H9 (cell line): ENCODE results near the gene TMEM198. TPM values are rescaled to one million over a fixed set of nuclear protein-coding genes. Genes with fewer than 3 reads are reported as not detected.

ENCODE experiments used
- DNase-seq: peaks from one replicate; pipeline ENCODE4 v3.0.0-alpha.2; 2017
- H2AFZ ChIP-seq: one replicate; pipeline ENCODE4 v1.6.1; 2013; ENCODE audit warnings: mild to moderate bottlenecking, low read length, control low read depth, moderate library complexity
- H2AK5ac ChIP-seq: 2 replicates; pipeline ENCODE4 v1.6.1; 2013; ENCODE audit warnings: low read length, control low read depth, mixed read lengths; ENCODE audit not compliant: insufficient read length
- H2BK120ac ChIP-seq: one replicate; pipeline ENCODE4 v1.6.1; 2013; ENCODE audit warnings: low read depth, mild to moderate bottlenecking, low read length, control low read depth, inconsistent platforms; ENCODE audit not compliant: poor library complexity, severe bottlenecking
- H2BK12ac ChIP-seq: 2 replicates; pipeline ENCODE4 v1.6.1; 2013; ENCODE audit warnings: low read length, control low read depth, mixed read lengths, low read depth; ENCODE audit not compliant: insufficient read length
- H2BK15ac ChIP-seq: 2 replicates; pipeline ENCODE4 v1.6.1; 2013; ENCODE audit warnings: low read depth, low read length, control low read depth
- H2BK20ac ChIP-seq: one replicate; pipeline ENCODE4 v1.6.1; 2013; ENCODE audit warnings: low read depth, mild to moderate bottlenecking, low read length, control low read depth, inconsistent platforms; ENCODE audit not compliant: poor library complexity, severe bottlenecking
- H2BK5ac ChIP-seq: 2 replicates; pipeline ENCODE4 v1.6.1; 2013; ENCODE audit warnings: low read length, control low read depth, mixed read lengths; ENCODE audit not compliant: insufficient read length
- H3K14ac ChIP-seq: 2 replicates; pipeline ENCODE4 v1.6.1; 2013; ENCODE audit warnings: low read length, control low read depth; ENCODE audit not compliant: insufficient read depth
- H3K18ac ChIP-seq: 2 replicates; pipeline ENCODE4 v1.6.1; 2013; ENCODE audit warnings: low read depth, mild to moderate bottlenecking, mixed read lengths, low read length, control low read depth; ENCODE audit not compliant: insufficient read length
- H3K23ac ChIP-seq: 2 replicates; pipeline ENCODE4 v1.6.1; 2013; ENCODE audit warnings: low read length, control low read depth, mixed read lengths, low read depth; ENCODE audit not compliant: insufficient read length
- H3K23me2 ChIP-seq: 2 replicates; pipeline ENCODE4 v1.6.1; 2013; ENCODE audit warnings: low read depth, mild to moderate bottlenecking, mixed read lengths, low read length, control low read depth; ENCODE audit not compliant: insufficient read length, poor library complexity, severe bottlenecking
- H3K27ac ChIP-seq: 2 replicates; pipeline ENCODE4 v1.5.1; 2013; ENCODE audit warnings: low read length, control low read depth, mixed read lengths, low read depth; ENCODE audit not compliant: insufficient read length
- H3K27me3 ChIP-seq: 2 replicates; pipeline ENCODE4 v1.6.1; 2013; ENCODE audit warnings: low read length, control low read depth, inconsistent platforms; ENCODE audit not compliant: insufficient read depth
- H3K4ac ChIP-seq: 2 replicates; pipeline ENCODE4 v1.6.1; 2013; ENCODE audit warnings: low read depth, mild to moderate bottlenecking, control low read depth, inconsistent platforms, low read length, moderate library complexity
- H3K4me1 ChIP-seq: 2 replicates; pipeline ENCODE4 v1.6.1; 2013; ENCODE audit warnings: low read length, control low read depth, inconsistent platforms; ENCODE audit not compliant: insufficient read depth
- H3K4me2 ChIP-seq: 2 replicates; pipeline ENCODE4 v1.6.1; 2013; ENCODE audit warnings: low read length, control low read depth, mixed read lengths; ENCODE audit not compliant: insufficient read length, insufficient read depth
- H3K56ac ChIP-seq: 2 replicates; pipeline ENCODE4 v1.6.1; 2013; ENCODE audit warnings: low read depth, mild to moderate bottlenecking, mixed read lengths, low read length, control low read depth; ENCODE audit not compliant: insufficient read length
- H3K79me1 ChIP-seq: 2 replicates; pipeline ENCODE4 v1.6.1; 2013; ENCODE audit warnings: low read depth, mild to moderate bottlenecking, moderate library complexity, low read length, control low read depth, inconsistent platforms; ENCODE audit not compliant: insufficient read depth, poor library complexity, severe bottlenecking
- H3K79me2 ChIP-seq: 2 replicates; pipeline ENCODE4 v1.6.1; 2013; ENCODE audit warnings: low read length, control low read depth, inconsistent platforms; ENCODE audit not compliant: insufficient read depth
- H3K9ac ChIP-seq: 2 replicates; pipeline ENCODE4 v1.6.1; 2013; ENCODE audit warnings: low read length, control low read depth, mixed read lengths; ENCODE audit not compliant: insufficient read length; ENCODE audit errors: extremely low read depth
- H3K9me3 ChIP-seq: one replicate; pipeline ENCODE4 v1.6.1; 2013; ENCODE audit warnings: low read depth, low read length, inconsistent platforms; ENCODE audit not compliant: control insufficient read depth
- H3T11ph ChIP-seq: one replicate; pipeline ENCODE4 v1.6.1; 2013; ENCODE audit warnings: mild to moderate bottlenecking, low read length, control low read depth, inconsistent platforms
- H4K20me1 ChIP-seq: one replicate; pipeline ENCODE4 v1.6.1; 2013; ENCODE audit not compliant: control insufficient read depth, insufficient read length, insufficient read depth
- H4K5ac ChIP-seq: 2 replicates; pipeline ENCODE4 v1.6.1; 2013; ENCODE audit warnings: low read depth, mild to moderate bottlenecking, mixed read lengths, low read length, control low read depth; ENCODE audit not compliant: insufficient read length
- H4K8ac ChIP-seq: replicated peaks from 2 replicates; pipeline ENCODE4 v1.6.1; 2013; ENCODE audit warnings: low read length, control low read depth, mixed read lengths, low read depth; ENCODE audit not compliant: insufficient read length
- H4K91ac ChIP-seq: 2 replicates; pipeline ENCODE4 v1.6.1; 2013; ENCODE audit warnings: low read depth, mild to moderate bottlenecking, moderate library complexity, mixed read lengths, low read length, control low read depth; ENCODE audit not compliant: insufficient read length
- H3K27ac Mint-ChIP-seq, 3 experiments: 2 replicates in 2 of 3; 3 replicates in 1 of 3; pipeline ENCODE4 v1.8.0; 2020 to 2021; ENCODE audit warnings: mixed read lengths in 3 of 3, mild to moderate bottlenecking in 1 of 3, moderate library complexity in 1 of 3
- H3K27me3 Mint-ChIP-seq: 2 replicates; pipeline ENCODE4 v1.8.0; 2021; ENCODE audit warnings: low read depth, mild to moderate bottlenecking, moderate library complexity, mixed read lengths
- H3K36me3 Mint-ChIP-seq, 3 experiments: 2 replicates in 2 of 3; 3 replicates in 1 of 3; pipeline ENCODE4 v1.8.0; 2020 to 2021; ENCODE audit warnings: low read depth in 3 of 3, mixed read lengths in 3 of 3; ENCODE audit not compliant: insufficient read depth in 1 of 3
- H3K4me1 Mint-ChIP-seq, 2 experiments: 2 replicates each; pipeline ENCODE4 v1.8.0; 2020; ENCODE audit warnings: mixed read lengths in 2 of 2
- H3K4me3 Mint-ChIP-seq, 2 experiments: 2 replicates in 1 of 2; 3 replicates in 1 of 2; pipeline ENCODE4 v1.8.0; 2020 to 2021; ENCODE audit warnings: mild to moderate bottlenecking in 2 of 2, mixed read lengths in 2 of 2, moderate library complexity in 1 of 2
- H3K9me3 Mint-ChIP-seq, 2 experiments: 2 replicates in 1 of 2; 3 replicates in 1 of 2; pipeline ENCODE4 v1.8.0; 2020; ENCODE audit warnings: mild to moderate bottlenecking in 2 of 2, mixed read lengths in 2 of 2, moderate library complexity in 1 of 2
- WGBS: extraction: QIAGEN DNeasy Blood & Tissue Kit; methylation state at CpG from one replicate; pipeline ENCODE4 v1.1.7; 2013; ENCODE audit warnings: missing lambda C conversion rate, low lambda C conversion rate, mixed read lengths; ENCODE audit not compliant: insufficient read length; ENCODE audit errors: extremely low coverage; 5-methylcytosine and 5-hydroxymethylcytosine counted together
- total RNA-seq: library from RNA; stranded (reverse); gene quantifications from 2 replicates; pipeline ENCODE4 v1.2.1, GENCODE V29; 2021
- TF ChIP-seq, protein P1 (sequence below): fragments of 200-600 bp; sonication (generic); conservative IDR thresholded peaks from 3 replicates; pipeline ENCODE4 v1.8.0; 2021; ENCODE audit warnings: antibody characterized with exemption, mild to moderate bottlenecking

TMEM198 gene
- total RNA-seq, 1 experiment from 2014 or later = 7.7 TPM

DNA sequence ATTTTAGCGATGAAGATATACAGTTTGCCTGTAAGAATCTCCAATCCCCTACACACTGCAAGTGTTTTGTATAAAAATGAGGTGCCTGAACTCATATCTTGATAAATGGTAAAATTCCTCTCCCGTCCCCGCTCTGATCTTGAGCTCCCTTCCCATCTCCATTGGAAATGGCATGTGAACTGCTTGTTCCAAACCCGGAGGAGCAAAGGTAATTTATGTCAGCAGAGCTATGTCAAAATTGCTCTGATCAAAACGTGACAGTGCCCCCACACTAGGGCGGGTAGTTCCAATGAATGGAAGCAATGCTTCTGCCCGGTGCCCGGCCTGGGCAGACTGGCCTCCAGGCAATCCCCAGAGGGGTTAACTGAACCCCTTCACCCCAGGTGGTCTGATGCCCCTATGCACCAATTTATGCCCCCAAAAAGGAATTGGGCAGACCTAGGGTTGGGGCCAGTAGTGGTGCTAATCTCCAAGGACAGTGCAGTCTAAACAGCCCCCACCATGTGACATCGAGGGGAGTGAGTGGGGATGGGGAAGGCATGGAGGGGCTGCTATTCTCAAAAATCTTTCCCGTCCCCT lies 48.8 kb upstream of the TMEM198 start:
- Mint-ChIP-seq H3K4me3 (no peak overlapping the region), H3K27me3 (peaks cover 59% of the 10 kb centered on the region), H3K27ac (no peak overlapping the region; a peak in 1 of 7 replicates), H3K4me1 (peaks cover 24 to 46% of the 10 kb centered on the region in 2 experiments), H3K36me3 (no peaks in the 10 kb centered on the region), H3K9me3 (no peaks in the 10 kb centered on the region; a peak in 1 of 5 replicates)
- no CpG with 5 or more reads among the region's 10 CpGs for WGBS
- Histone ChIP-seq H3K4me2 (no peak overlapping the region), H4K20me1 (peaks cover 3% of the 10 kb centered on the region), H4K8ac (no peak overlapping the region), H3K27ac (no peak overlapping the region), H3K79me1 (no peaks in the 10 kb centered on the region), H3K14ac (no peak overlapping the region), H3K23me2 (peaks cover 24% of the 10 kb centered on the region), H3T11ph (no peak overlapping the region), H3K18ac (no peak overlapping the region), H2AFZ (no peak overlapping the region), H3K23ac (no peak overlapping the region), H2AK5ac (no peak overlapping the region), H3K79me2 (no peaks in the 10 kb centered on the region), H3K4ac (no peak overlapping the region), H4K5ac (no peak overlapping the region), H4K91ac (no peak overlapping the region), H3K56ac (no peak overlapping the region), H3K27me3 (peaks cover 15% of the 10 kb centered on the region; the same call in 1 of the 2 replicates), H3K4me1 (peaks cover 6% of the 10 kb centered on the region; the same call in 1 of the 2 replicates), H2BK15ac (no peak overlapping the region), H2BK20ac (no peak overlapping the region), H2BK120ac (no peak overlapping the region), H2BK12ac (no peak overlapping the region), H3K9ac (no peak overlapping the region), H2BK5ac (no peak overlapping the region), H3K9me3 (no peaks in the 10 kb centered on the region)
- TF ChIP-seq, protein P1, sequence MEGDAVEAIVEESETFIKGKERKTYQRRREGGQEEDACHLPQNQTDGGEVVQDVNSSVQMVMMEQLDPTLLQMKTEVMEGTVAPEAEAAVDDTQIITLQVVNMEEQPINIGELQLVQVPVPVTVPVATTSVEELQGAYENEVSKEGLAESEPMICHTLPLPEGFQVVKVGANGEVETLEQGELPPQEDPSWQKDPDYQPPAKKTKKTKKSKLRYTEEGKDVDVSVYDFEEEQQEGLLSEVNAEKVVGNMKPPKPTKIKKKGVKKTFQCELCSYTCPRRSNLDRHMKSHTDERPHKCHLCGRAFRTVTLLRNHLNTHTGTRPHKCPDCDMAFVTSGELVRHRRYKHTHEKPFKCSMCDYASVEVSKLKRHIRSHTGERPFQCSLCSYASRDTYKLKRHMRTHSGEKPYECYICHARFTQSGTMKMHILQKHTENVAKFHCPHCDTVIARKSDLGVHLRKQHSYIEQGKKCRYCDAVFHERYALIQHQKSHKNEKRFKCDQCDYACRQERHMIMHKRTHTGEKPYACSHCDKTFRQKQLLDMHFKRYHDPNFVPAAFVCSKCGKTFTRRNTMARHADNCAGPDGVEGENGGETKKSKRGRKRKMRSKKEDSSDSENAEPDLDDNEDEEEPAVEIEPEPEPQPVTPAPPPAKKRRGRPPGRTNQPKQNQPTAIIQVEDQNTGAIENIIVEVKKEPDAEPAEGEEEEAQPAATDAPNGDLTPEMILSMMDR = no peak
- no peak for DNase-seq
